Measurements from ENCODE around the gene PLXNB2.

Gene PLXNB2

GRCh38 chr22:50225200-50225969 lies 82.1 kb downstream of the PLXNB2 start:
- no peak for DNase-seq

Data from inflammatory macrophage treated with lipopolysaccharide for 1 hour (primary cell).